Measurements from ENCODE around the gene MROH8. TPM values are rescaled to one million over a fixed set of nuclear protein-coding genes. Genes with fewer than 3 reads are reported as not detected.

MROH8 gene
- total RNA-seq, 2 donors from 2014 or later = 3.8 to 5.8 TPM

GRCh38 chr20:37218441-37218840 lies 39.1 kb upstream of the MROH8 start:
- Histone ChIP-seq H3K9me3 (no peaks in the 10 kb centered on the region), H3K27me3 (no peaks in the 10 kb centered on the region), H3K4me3 (no peak overlapping the region), H3K4me1 (peaks cover 0 to 9% of the 10 kb centered on the region in 2 donors), H3K36me3 (peaks cover 44% of the 10 kb centered on the region), H3K27ac (no peak overlapping the region)
- DNase-seq (ENCODE audit: low spot score) = no peak
- TF ChIP-seq CTCF (IDR thresholded peaks at IDR 0.05) = no peak

- DNase-seq (ENCODE audit: low spot score) = no peak
- Histone ChIP-seq H3K36me3 (peaks cover 84% of the 10 kb centered on the region), H3K4me1 (no peaks in the 10 kb centered on the region), H3K27ac (no peak overlapping the region), H3K4me3 (no peak overlapping the region), H3K27me3 (no peaks in the 10 kb centered on the region), H3K9me3 (no peaks in the 10 kb centered on the region)
- no peak for TF ChIP-seq CTCF (IDR thresholded peaks at IDR 0.05)
Observed at GRCh38 chr20:37209661-37210314, 30.4 kb upstream of the MROH8 start.

- Histone ChIP-seq H3K4me1 (no peaks in the 10 kb centered on the region), H3K36me3 (peaks cover 85% of the 10 kb centered on the region), H3K4me3 (no peak overlapping the region), H3K27me3 (no peaks in the 10 kb centered on the region), H3K27ac (no peak overlapping the region), H3K9me3 (no peaks in the 10 kb centered on the region)
- no peak for DNase-seq (ENCODE audit: low spot score)
- TF ChIP-seq CTCF (IDR thresholded peaks at IDR 0.05) = no peak
Observed at GRCh38 chr20:37209193-37209592, 29.8 kb upstream of the MROH8 start.

GRCh38 chr20:37207171-37207570 lies 27.8 kb upstream of the MROH8 start:
- H3K27ac ChIP-seq = no peak overlapping the region
- no peak for DNase-seq (ENCODE audit: low spot score)
- no peak overlapping the region for H3K4me3 ChIP-seq
- H3K36me3 ChIP-seq = peaks cover 76% of the 10 kb centered on the region
- no peaks in the 10 kb centered on the region for H3K9me3 ChIP-seq
- no peak for TF ChIP-seq CTCF (IDR thresholded peaks at IDR 0.05)
- H3K4me1 ChIP-seq = peaks cover 0 to 6% of the 10 kb centered on the region in 2 donors
- H3K27me3 ChIP-seq = no peaks in the 10 kb centered on the region

- Histone ChIP-seq H3K27ac (no peak overlapping the region), H3K4me3 (no peak overlapping the region), H3K36me3 (peaks cover 66% of the 10 kb centered on the region), H3K4me1 (peaks cover 0 to 14% of the 10 kb centered on the region in 2 donors), H3K9me3 (no peaks in the 10 kb centered on the region), H3K27me3 (no peaks in the 10 kb centered on the region)
- no peak for DNase-seq (ENCODE audit: low spot score)
- TF ChIP-seq CTCF (IDR thresholded peaks at IDR 0.05) = no peak
Observed at GRCh38 chr20:37205794-37206193, 26.4 kb upstream of the MROH8 start.

- peaks cover 66% of the 10 kb centered on the region for H3K36me3 ChIP-seq
Observed at GRCh38 chr20:37205130-37205529, 25.8 kb upstream of the MROH8 start.

More at GRCh38 chr20:37205130-37205529, 25.8 kb upstream of the MROH8 start:
- Histone ChIP-seq H3K9me3 (no peaks in the 10 kb centered on the region), H3K27me3 (no peaks in the 10 kb centered on the region), H3K27ac (no peak overlapping the region), H3K4me1 (peaks cover 0 to 14% of the 10 kb centered on the region in 2 donors), H3K4me3 (no peak overlapping the region)
- no peak for DNase-seq (ENCODE audit: low spot score)
- no peak for TF ChIP-seq CTCF (IDR thresholded peaks at IDR 0.05)

Data from right atrium auricular region (tissue), 2 donors.